PC-9 (cell line): Measurements from ENCODE around the gene MAP3K2.
"Not testable (repeated sequence)": the region's sequence is repeated elsewhere in the genome, so short reads cannot be mapped to it uniquely, and the experiment has no call there.

ENCODE experiments used
- EZH2 ChIP-seq: fragments of 200-600 bp; sonication (generic); IDR thresholded peaks from 2 replicates; pipeline ENCODE4 v1.8.0; 2017; ENCODE audit warnings: antibody characterized with exemption, low read depth
- TF ChIP-seq, protein P1 (sequence below): fragments of 200-600 bp; sonication (generic); conservative IDR thresholded peaks from 2 replicates; pipeline ENCODE4 v1.6.1; 2017; ENCODE audit warnings: mixed run types, antibody characterized with exemption, mild to moderate bottlenecking, moderate library complexity

DNA sequence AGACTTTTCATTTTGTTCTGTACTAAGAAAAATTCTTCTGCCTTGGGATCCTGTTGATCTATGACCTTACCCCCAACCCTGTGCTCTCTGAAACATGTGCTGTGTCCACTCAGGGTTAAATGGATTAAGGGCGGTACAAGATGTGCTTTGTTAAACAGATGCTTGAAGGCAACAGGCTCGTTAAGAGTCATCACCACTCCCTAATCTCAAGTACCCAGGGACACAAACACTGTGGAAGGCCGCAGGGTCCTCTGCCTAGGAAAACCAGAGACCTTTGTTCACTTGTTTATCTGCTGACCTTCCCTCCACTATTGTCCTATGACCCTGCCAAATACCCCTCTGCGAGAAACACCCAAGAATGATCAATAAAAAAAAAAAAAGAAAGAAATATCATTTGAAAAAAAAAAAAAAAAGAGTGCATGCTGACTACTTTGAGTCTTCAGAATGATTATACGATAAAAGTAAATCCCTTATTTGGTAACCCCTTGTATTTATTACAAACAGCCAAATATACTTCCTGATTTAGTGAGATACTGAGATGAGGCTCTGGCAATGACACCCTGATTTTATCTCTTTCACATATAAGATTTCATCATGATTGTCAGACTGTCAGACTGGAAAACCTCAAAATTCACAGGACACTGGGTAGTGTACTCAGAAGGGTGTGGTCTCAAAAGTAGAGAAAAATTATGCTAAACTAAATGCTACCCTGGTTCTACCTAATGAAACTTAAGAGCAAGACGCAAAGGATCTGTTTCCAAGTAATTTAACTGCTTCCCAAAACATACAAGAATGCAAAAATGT is 33.7 kb downstream of the MAP3K2 start:
- TF ChIP-seq, protein P1, sequence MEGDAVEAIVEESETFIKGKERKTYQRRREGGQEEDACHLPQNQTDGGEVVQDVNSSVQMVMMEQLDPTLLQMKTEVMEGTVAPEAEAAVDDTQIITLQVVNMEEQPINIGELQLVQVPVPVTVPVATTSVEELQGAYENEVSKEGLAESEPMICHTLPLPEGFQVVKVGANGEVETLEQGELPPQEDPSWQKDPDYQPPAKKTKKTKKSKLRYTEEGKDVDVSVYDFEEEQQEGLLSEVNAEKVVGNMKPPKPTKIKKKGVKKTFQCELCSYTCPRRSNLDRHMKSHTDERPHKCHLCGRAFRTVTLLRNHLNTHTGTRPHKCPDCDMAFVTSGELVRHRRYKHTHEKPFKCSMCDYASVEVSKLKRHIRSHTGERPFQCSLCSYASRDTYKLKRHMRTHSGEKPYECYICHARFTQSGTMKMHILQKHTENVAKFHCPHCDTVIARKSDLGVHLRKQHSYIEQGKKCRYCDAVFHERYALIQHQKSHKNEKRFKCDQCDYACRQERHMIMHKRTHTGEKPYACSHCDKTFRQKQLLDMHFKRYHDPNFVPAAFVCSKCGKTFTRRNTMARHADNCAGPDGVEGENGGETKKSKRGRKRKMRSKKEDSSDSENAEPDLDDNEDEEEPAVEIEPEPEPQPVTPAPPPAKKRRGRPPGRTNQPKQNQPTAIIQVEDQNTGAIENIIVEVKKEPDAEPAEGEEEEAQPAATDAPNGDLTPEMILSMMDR = not testable (repeated sequence)
- not testable (repeated sequence) for TF ChIP-seq EZH2
